ENCODE data around the gene AAK1.
"Not testable (repeated sequence)": the region's sequence is repeated elsewhere in the genome, so short reads cannot be mapped to it uniquely, and the experiment has no call there.

AAK1 gene

GRCh38 chr2:69612707-69613106 lies 30.8 kb downstream of the AAK1 start:
- H3K27me3 ChIP-seq (ENCODE audit: control insufficient read depth in 3 of 3, insufficient read depth in 3 of 3, low read depth in 1 of 3, low read length in 3 of 3), result no peaks in the 10 kb centered on the region
- H3K36me3 ChIP-seq (replicated peaks in 1 of 2; ENCODE audit: control insufficient read depth in 2 of 2, insufficient read depth in 2 of 2, low read length in 2 of 2), result no peaks in the 10 kb centered on the region
- H3K79me1 ChIP-seq (ENCODE audit: low read depth, low read length), result no peaks in the 10 kb centered on the region
- no peak overlapping the region for H2BK5ac ChIP-seq (ENCODE audit: low read length)
- H2BK120ac ChIP-seq (ENCODE audit: low read depth, low read length), result no peak overlapping the region
- H3K18ac ChIP-seq (ENCODE audit: low read length), result no peak overlapping the region
- no peak overlapping the region for H3K4ac ChIP-seq (ENCODE audit: low read length)
- H4K91ac ChIP-seq (ENCODE audit: low read depth, low read length, poor library complexity), result no peak overlapping the region
- no peak overlapping the region for H2AK5ac ChIP-seq (ENCODE audit: low read depth, low read length)
- no peak overlapping the region for H3K14ac ChIP-seq (ENCODE audit: low read length)
- no peak overlapping the region for H3K9ac ChIP-seq (ENCODE audit: low read depth, low read length, poor library complexity)
- DNase-seq (ENCODE audit: low spot score), result no peak
- no peak overlapping the region for H2BK12ac ChIP-seq (ENCODE audit: low read length)
- no peak overlapping the region for H3K4me3 ChIP-seq (ENCODE audit: low read length in 2 of 2)
- no peak overlapping the region for H3K23ac ChIP-seq (ENCODE audit: low read depth, low read length, poor library complexity)
- peaks cover 0 to 9% of the 10 kb centered on the region in 2 donors for H3K9me3 ChIP-seq (replicated peaks in 1 of 2; ENCODE audit: control insufficient read depth in 2 of 2, insufficient read depth in 1 of 2, low read depth in 1 of 2, low read length in 2 of 2)
- H3K27ac ChIP-seq (replicated peaks; ENCODE audit: low read length), result no peak overlapping the region
- no peak overlapping the region for H2BK15ac ChIP-seq (ENCODE audit: low read length)
- H2AFZ ChIP-seq (ENCODE audit: low read length), result no peak overlapping the region
- H3K4me1 ChIP-seq (ENCODE audit: control insufficient read depth in 2 of 2, insufficient read depth in 1 of 2, low read depth in 1 of 2, low read length in 2 of 2), result peaks cover 0 to 1% of the 10 kb centered on the region in 2 donors
- no peak overlapping the region for H4K8ac ChIP-seq (ENCODE audit: low read depth, low read length)
- no peak overlapping the region for H3K4me2 ChIP-seq (ENCODE audit: insufficient read depth, low read length, poor library complexity, severe bottlenecking)

DNA sequence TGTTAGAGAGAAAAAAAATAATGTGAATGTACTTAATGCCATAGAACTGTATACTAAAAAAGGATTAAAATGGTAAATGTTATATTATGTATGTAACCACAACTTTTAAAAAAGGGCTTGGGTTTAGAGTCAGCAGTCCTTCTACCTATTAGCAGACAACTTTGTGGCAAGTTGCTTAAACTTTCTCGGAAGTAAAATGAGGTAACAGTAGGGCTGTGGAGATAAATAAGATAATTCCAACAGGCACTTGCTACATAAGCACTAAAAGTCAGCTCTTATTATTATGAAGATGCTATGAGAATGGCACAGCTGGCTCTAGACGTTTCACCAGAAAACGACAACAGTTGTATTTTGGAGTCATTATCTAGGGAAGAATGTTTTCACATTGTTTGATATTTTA lies 31.3 kb downstream of the AAK1 start:
- no peak overlapping the region for H2BK12ac ChIP-seq (ENCODE audit: low read length)
- no peak overlapping the region for H3K4me3 ChIP-seq (ENCODE audit: low read length in 2 of 2)
- no peak overlapping the region for H2BK120ac ChIP-seq (ENCODE audit: low read depth, low read length)
- H3K9me3 ChIP-seq (replicated peaks in 1 of 2; ENCODE audit: control insufficient read depth in 2 of 2, insufficient read depth in 1 of 2, low read depth in 1 of 2, low read length in 2 of 2), result peaks cover 0 to 9% of the 10 kb centered on the region in 2 donors
- H3K36me3 ChIP-seq (replicated peaks in 1 of 2; ENCODE audit: control insufficient read depth in 2 of 2, insufficient read depth in 2 of 2, low read length in 2 of 2), result no peaks in the 10 kb centered on the region
- H3K23ac ChIP-seq (ENCODE audit: low read depth, low read length, poor library complexity), result no peak overlapping the region
- H3K4me1 ChIP-seq (ENCODE audit: control insufficient read depth in 2 of 2, insufficient read depth in 1 of 2, low read depth in 1 of 2, low read length in 2 of 2), result peaks cover 0 to 1% of the 10 kb centered on the region in 2 donors
- H3K79me1 ChIP-seq (ENCODE audit: low read depth, low read length), result no peaks in the 10 kb centered on the region
- no peak overlapping the region for H3K14ac ChIP-seq (ENCODE audit: low read length)
- no CpG with 5 or more reads among the region's 3 CpGs for WGBS, 2 donors (ENCODE audit: extremely low coverage in 2 of 2, insufficient read length in 2 of 2, insufficient replicate concordance in 1 of 2)
- no peaks in the 10 kb centered on the region for H3K27me3 ChIP-seq (ENCODE audit: control insufficient read depth in 3 of 3, insufficient read depth in 3 of 3, low read depth in 1 of 3, low read length in 3 of 3)
- no peak overlapping the region for H4K8ac ChIP-seq (ENCODE audit: low read depth, low read length)
- no peak overlapping the region for H2AFZ ChIP-seq (ENCODE audit: low read length)
- H3K27ac ChIP-seq (replicated peaks; ENCODE audit: low read length), result no peak overlapping the region
- no peak overlapping the region for H2BK15ac ChIP-seq (ENCODE audit: low read length)
- no peak overlapping the region for H3K4ac ChIP-seq (ENCODE audit: low read length)
- no peak overlapping the region for H3K9ac ChIP-seq (ENCODE audit: low read depth, low read length, poor library complexity)
- no peak overlapping the region for H2AK5ac ChIP-seq (ENCODE audit: low read depth, low read length)
- H3K4me2 ChIP-seq (ENCODE audit: insufficient read depth, low read length, poor library complexity, severe bottlenecking), result no peak overlapping the region
- no peak overlapping the region for H3K18ac ChIP-seq (ENCODE audit: low read length)
- no peak overlapping the region for H4K91ac ChIP-seq (ENCODE audit: low read depth, low read length, poor library complexity)
- H2BK5ac ChIP-seq (ENCODE audit: low read length), result no peak overlapping the region
- DNase-seq (ENCODE audit: low spot score), result no peak

DNA sequence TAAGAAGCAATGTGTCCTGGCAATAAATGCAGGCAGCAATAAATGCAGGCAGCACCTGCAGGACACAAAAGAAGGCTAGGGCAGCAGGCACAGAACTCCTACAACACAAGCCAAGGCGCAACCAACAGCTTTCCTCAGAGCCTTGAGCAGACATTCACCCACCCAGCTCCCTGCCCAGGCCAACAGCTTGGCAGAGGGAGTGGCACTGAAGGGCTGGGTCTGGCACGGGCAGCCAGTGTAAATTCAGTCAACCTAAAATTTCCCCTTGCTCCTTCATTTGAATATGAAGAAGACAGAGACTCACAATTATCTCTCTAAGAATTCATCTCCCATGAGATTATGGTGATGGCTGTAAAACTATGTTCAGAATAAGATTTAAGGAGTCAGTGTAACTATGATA lies 35.4 kb downstream of the AAK1 start:
- Histone ChIP-seq H2BK15ac (ENCODE audit: low read length) (no peak overlapping the region), H3K27ac (replicated peaks; ENCODE audit: low read length) (no peak overlapping the region), H3K14ac (ENCODE audit: low read length) (no peak overlapping the region), H3K18ac (ENCODE audit: low read length) (peak overlapping the region; percentile 55), H3K4ac (ENCODE audit: low read length) (no peak overlapping the region), H4K91ac (ENCODE audit: low read depth, low read length, poor library complexity) (no peak overlapping the region), H2AK5ac (ENCODE audit: low read depth, low read length) (no peak overlapping the region), H2AFZ (ENCODE audit: low read length) (no peak overlapping the region), H3K36me3 (replicated peaks in 1 of 2; ENCODE audit: control insufficient read depth in 2 of 2, insufficient read depth in 2 of 2, low read length in 2 of 2) (no peaks in the 10 kb centered on the region), H3K4me1 (ENCODE audit: control insufficient read depth in 2 of 2, insufficient read depth in 1 of 2, low read depth in 1 of 2, low read length in 2 of 2) (peaks cover 0 to 4% of the 10 kb centered on the region in 2 donors), H3K4me3 (ENCODE audit: low read length in 2 of 2) (no peak overlapping the region), H2BK12ac (ENCODE audit: low read length) (no peak overlapping the region), H3K23ac (ENCODE audit: low read depth, low read length, poor library complexity) (peak overlapping the region; percentile 69), H3K9ac (ENCODE audit: low read depth, low read length, poor library complexity) (no peak overlapping the region), H3K4me2 (ENCODE audit: insufficient read depth, low read length, poor library complexity, severe bottlenecking) (no peak overlapping the region), H2BK120ac (ENCODE audit: low read depth, low read length) (no peak overlapping the region), H3K79me1 (ENCODE audit: low read depth, low read length) (no peaks in the 10 kb centered on the region), H3K27me3 (ENCODE audit: control insufficient read depth in 3 of 3, insufficient read depth in 3 of 3, low read depth in 1 of 3, low read length in 3 of 3) (no peaks in the 10 kb centered on the region), H2BK5ac (ENCODE audit: low read length) (no peak overlapping the region), H4K8ac (ENCODE audit: low read depth, low read length) (no peak overlapping the region), H3K9me3 (replicated peaks in 1 of 2; ENCODE audit: control insufficient read depth in 2 of 2, insufficient read depth in 1 of 2, low read depth in 1 of 2, low read length in 2 of 2) (peaks cover 2 to 20% of the 10 kb centered on the region in 2 donors)
- DNase-seq (ENCODE audit: low spot score), result no peak
- no CpG with 5 or more reads among the region's 2 CpGs for WGBS, 2 donors (ENCODE audit: extremely low coverage in 2 of 2, insufficient read length in 2 of 2, insufficient replicate concordance in 1 of 2)

GRCh38 chr2:69606771-69607170 lies 36.8 kb downstream of the AAK1 start:
- H4K91ac ChIP-seq (ENCODE audit: low read depth, low read length, poor library complexity); H2AK5ac ChIP-seq (ENCODE audit: low read depth, low read length); H2AFZ ChIP-seq (ENCODE audit: low read length); H3K23ac ChIP-seq (ENCODE audit: low read depth, low read length, poor library complexity); H3K4me3 ChIP-seq (ENCODE audit: low read length in 2 of 2); H2BK120ac ChIP-seq (ENCODE audit: low read depth, low read length); H3K14ac ChIP-seq (ENCODE audit: low read length); H3K9ac ChIP-seq (ENCODE audit: low read depth, low read length, poor library complexity); H3K4ac ChIP-seq (ENCODE audit: low read length); H3K4me1 ChIP-seq (ENCODE audit: control insufficient read depth in 2 of 2, insufficient read depth in 1 of 2, low read depth in 1 of 2, low read length in 2 of 2); H4K8ac ChIP-seq (ENCODE audit: low read depth, low read length); H3K36me3 ChIP-seq (replicated peaks in 1 of 2; ENCODE audit: control insufficient read depth in 2 of 2, insufficient read depth in 2 of 2, low read length in 2 of 2); H3K27me3 ChIP-seq (ENCODE audit: control insufficient read depth in 3 of 3, insufficient read depth in 3 of 3, low read depth in 1 of 3, low read length in 3 of 3); H2BK12ac ChIP-seq (ENCODE audit: low read length); H2BK5ac ChIP-seq (ENCODE audit: low read length); H3K27ac ChIP-seq (replicated peaks; ENCODE audit: low read length); H2BK15ac ChIP-seq (ENCODE audit: low read length); H3K79me1 ChIP-seq (ENCODE audit: low read depth, low read length); H3K18ac ChIP-seq (ENCODE audit: low read length); DNase-seq (ENCODE audit: low spot score); H3K4me2 ChIP-seq (ENCODE audit: insufficient read depth, low read length, poor library complexity, severe bottlenecking): not testable (repeated sequence)
- peaks cover 2 to 20% of the 10 kb centered on the region in 2 donors for H3K9me3 ChIP-seq (replicated peaks in 1 of 2; ENCODE audit: control insufficient read depth in 2 of 2, insufficient read depth in 1 of 2, low read depth in 1 of 2, low read length in 2 of 2)
- WGBS, 2 donors (ENCODE audit: extremely low coverage in 2 of 2, insufficient read length in 2 of 2, insufficient replicate concordance in 1 of 2), result 100% methylated on average over 1 of the region's 7 CpGs; no CpG with 5 or more reads in 1 of the 2 donors

Data from neuronal stem cell (in vitro differentiated cells).